CD8-positive, alpha-beta memory T cell (primary cell): ENCODE measurements around the gene MAGEA6. TPM values are rescaled to one million over a fixed set of nuclear protein-coding genes. Genes with fewer than 3 reads are reported as not detected.
"Not testable (repeated sequence)": the region's sequence is repeated elsewhere in the genome, so short reads cannot be mapped to it uniquely, and the experiment has no call there.

Experiments
- CTCF ChIA-PET: fragments of 350-600 bp; sonication (Branson Sonifier 250); formaldehyde crosslinking; loops from one replicate; lab custom pipeline; 2021; ENCODE audit warnings: antibody characterized with exemption; lab: Charles Lee
- POLR2A ChIA-PET: fragments of 350-600 bp; sonication (Branson Sonifier 250); formaldehyde crosslinking; loops from one replicate; lab custom pipeline; 2021; ENCODE audit warnings: antibody characterized with exemption; lab: Charles Lee
- DNase-seq, 5 donors: peaks; one replicate each; pipeline versions ENCODE4 v3.0.0 to v3.0.0-alpha.2; 2020 to 2022; ENCODE audit warnings: mixed read lengths in 1 of 5
- H3K27ac ChIP-seq: one replicate; pipeline ENCODE4 v1.7.0; 2013; ENCODE audit warnings: low read depth, mild to moderate bottlenecking, low read length, moderate library complexity
- H3K27me3 ChIP-seq: 2 replicates; pipeline ENCODE4 v1.7.0; 2013; ENCODE audit warnings: low read length, mild to moderate bottlenecking; ENCODE audit not compliant: insufficient read depth, poor library complexity, severe bottlenecking
- H3K36me3 ChIP-seq: 2 replicates; pipeline ENCODE4 v1.7.0; 2013; ENCODE audit warnings: mild to moderate bottlenecking, low read length, moderate library complexity; ENCODE audit not compliant: insufficient read depth
- H3K4me1 ChIP-seq: 2 replicates; pipeline ENCODE4 v1.7.0; 2013; ENCODE audit warnings: mild to moderate bottlenecking, low read length, moderate library complexity; ENCODE audit not compliant: insufficient read depth
- H3K4me3 ChIP-seq: 2 replicates; pipeline ENCODE4 v1.7.0; 2013; ENCODE audit warnings: mild to moderate bottlenecking, low read length
- H3K9me3 ChIP-seq: 2 replicates; pipeline ENCODE4 v1.7.0; 2013; ENCODE audit warnings: mild to moderate bottlenecking, low read length
- H3K27ac Mint-ChIP-seq, 8 donors: one replicate each; pipeline ENCODE4 v1.8.0; 2020 to 2021; ENCODE audit warnings: mixed read lengths in 8 of 8, mild to moderate bottlenecking in 6 of 8, inconsistent platforms in 3 of 8, moderate library complexity in 3 of 8
- H3K27me3 Mint-ChIP-seq, 2 donors: one replicate each; pipeline ENCODE4 v1.8.0; 2020 to 2021; ENCODE audit warnings: mixed read lengths in 2 of 2, mild to moderate bottlenecking in 1 of 2, moderate library complexity in 1 of 2
- H3K36me3 Mint-ChIP-seq, 3 donors: one replicate each; pipeline ENCODE4 v1.8.0; 2020 to 2021; ENCODE audit warnings: mixed read lengths in 3 of 3, inconsistent platforms in 1 of 3, mild to moderate bottlenecking in 1 of 3
- H3K4me1 Mint-ChIP-seq, 3 donors: one replicate each; pipeline ENCODE4 v1.8.0; 2020 to 2021; ENCODE audit warnings: mixed read lengths in 3 of 3, inconsistent platforms in 1 of 3, mild to moderate bottlenecking in 1 of 3
- H3K4me3 Mint-ChIP-seq, 7 donors: one replicate each; pipeline ENCODE4 v1.8.0; 2020 to 2021; ENCODE audit warnings: mixed read lengths in 7 of 7, mild to moderate bottlenecking in 6 of 7, moderate library complexity in 4 of 7, inconsistent platforms in 2 of 7
- H3K9me3 Mint-ChIP-seq, 5 donors: one replicate each; pipeline ENCODE4 v1.8.0; 2020 to 2022; ENCODE audit warnings: mixed read lengths in 5 of 5, mild to moderate bottlenecking in 3 of 5, moderate library complexity in 2 of 5, inconsistent platforms in 1 of 5
- polyA plus RNA-seq: library from polyadenylated mRNA; unstranded; fragments of 300-500 nt; fragmentation: Illumina TruSeq; gene quantifications from one replicate; pipeline ENCODE4 v1.2.3, GENCODE V29; 2021
- total RNA-seq, 2 experiments: library from RNA; stranded (reverse); gene quantifications; one replicate each; pipeline ENCODE4 v1.2.3, GENCODE V29; 2021

Gene MAGEA6, protein sequence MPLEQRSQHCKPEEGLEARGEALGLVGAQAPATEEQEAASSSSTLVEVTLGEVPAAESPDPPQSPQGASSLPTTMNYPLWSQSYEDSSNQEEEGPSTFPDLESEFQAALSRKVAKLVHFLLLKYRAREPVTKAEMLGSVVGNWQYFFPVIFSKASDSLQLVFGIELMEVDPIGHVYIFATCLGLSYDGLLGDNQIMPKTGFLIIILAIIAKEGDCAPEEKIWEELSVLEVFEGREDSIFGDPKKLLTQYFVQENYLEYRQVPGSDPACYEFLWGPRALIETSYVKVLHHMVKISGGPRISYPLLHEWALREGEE
- total RNA-seq = not detected
- polyA plus RNA-seq = not detected

DNA sequence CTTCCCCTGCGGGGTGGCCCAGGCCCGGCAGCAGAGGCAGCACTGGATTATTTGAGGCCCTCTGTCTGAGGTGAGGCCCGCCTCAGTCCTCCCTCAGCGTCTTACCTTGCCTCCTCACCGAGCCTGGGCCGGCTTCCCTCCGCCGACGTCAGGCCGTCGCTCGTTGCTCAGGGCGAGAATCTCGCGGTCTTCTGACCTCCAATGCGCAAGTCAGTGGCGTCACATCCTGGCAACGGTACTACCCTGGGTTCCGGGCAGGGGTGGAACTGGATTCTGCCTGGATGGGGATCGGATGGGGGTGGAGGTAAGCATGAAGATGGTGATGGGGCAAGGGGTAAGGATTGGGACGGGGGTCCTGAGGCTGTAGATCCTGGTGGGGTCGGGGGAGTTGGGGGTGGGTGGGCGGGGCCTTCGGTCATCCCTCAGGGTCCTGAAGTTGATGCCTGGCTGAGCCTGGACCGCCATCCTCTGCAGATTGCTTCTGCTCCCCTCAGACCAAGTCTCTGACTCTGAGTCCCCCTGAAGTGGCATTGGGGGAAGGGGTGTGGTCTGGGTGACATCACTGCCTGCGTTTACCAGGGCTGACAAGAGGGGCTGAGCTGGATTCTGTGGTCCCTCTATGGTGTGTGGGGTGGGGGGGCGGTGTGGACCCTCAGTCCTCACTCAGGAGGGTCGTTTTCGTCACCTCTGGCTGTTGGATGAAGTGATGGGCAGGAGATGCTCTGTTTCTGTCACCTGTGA, at the start of gene MAGEA6:
Gene MAGEA6 (minus strand): TSS at position 141 of the 741 bp plus-strand sequence. CDS start 2,039 bp downstream, outside the sequence.
- H3K27ac ChIP-seq, H3K27me3 ChIP-seq, H3K4me1 ChIP-seq, H3K4me1 Mint-ChIP-seq, H3K36me3 Mint-ChIP-seq, H3K27me3 Mint-ChIP-seq, H3K9me3 Mint-ChIP-seq, H3K9me3 ChIP-seq, POLR2A ChIA-PET, H3K36me3 ChIP-seq, H3K4me3 Mint-ChIP-seq, DNase-seq, H3K27ac Mint-ChIP-seq, CTCF ChIA-PET, H3K4me3 ChIP-seq: not testable (repeated sequence)

DNA sequence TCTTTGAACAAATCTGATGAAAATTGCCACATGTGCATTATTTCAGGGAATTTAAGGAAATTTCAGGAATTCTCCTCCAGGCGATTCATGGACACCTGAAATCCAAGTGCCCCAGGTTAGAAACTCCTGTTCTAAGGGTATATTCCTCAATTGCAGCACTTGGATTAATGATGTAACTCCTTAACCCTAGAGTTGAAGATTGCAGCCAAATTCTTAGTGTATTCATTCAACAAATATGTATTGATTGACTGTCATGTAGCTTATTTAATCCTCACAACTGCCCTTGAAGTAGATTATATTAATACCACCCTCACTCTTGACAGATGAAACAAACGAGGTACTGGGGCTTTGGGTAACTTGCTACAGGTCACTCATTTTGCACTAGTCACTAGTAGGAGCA, 49.8 kb upstream of the MAGEA6 start:
- no peak overlapping the region for H3K4me3 ChIP-seq
- H3K4me1 ChIP-seq = no peaks in the 10 kb centered on the region
- Mint-ChIP-seq H3K9me3 (no peaks in the 10 kb centered on the region), H3K27ac (no peak overlapping the region), H3K36me3 (no peaks in the 10 kb centered on the region), H3K4me3 (no peak overlapping the region), H3K4me1 (no peaks in the 10 kb centered on the region), H3K27me3 (peaks cover 17 to 19% of the 10 kb centered on the region in 2 donors)
- no peak overlapping the region for H3K27ac ChIP-seq
- no peaks in the 10 kb centered on the region for H3K36me3 ChIP-seq
- H3K27me3 ChIP-seq = no peaks in the 10 kb centered on the region
- DNase-seq = no peak
- ChIA-PET POLR2A (no interaction called here), CTCF (no interaction called here)
- no peaks in the 10 kb centered on the region for H3K9me3 ChIP-seq

GRCh38 chrX:152818356-152818755, 48.9 kb upstream of the MAGEA6 start:
- POLR2A ChIA-PET = no interaction called here
- Mint-ChIP-seq H3K36me3 (no peaks in the 10 kb centered on the region), H3K27ac (no peak overlapping the region), H3K27me3 (peaks cover 17 to 19% of the 10 kb centered on the region in 2 donors), H3K9me3 (no peaks in the 10 kb centered on the region), H3K4me1 (peaks cover 0 to 8% (median 0%) of the 10 kb centered on the region in 3 donors), H3K4me3 (no peak overlapping the region)
- Histone ChIP-seq H3K27ac (no peak overlapping the region), H3K36me3 (no peaks in the 10 kb centered on the region), H3K4me3 (no peak overlapping the region), H3K27me3 (no peaks in the 10 kb centered on the region), H3K9me3 (no peaks in the 10 kb centered on the region), H3K4me1 (no peaks in the 10 kb centered on the region)
- no peak for DNase-seq
- CTCF ChIA-PET = no interaction called here

- DNase-seq = no peak
- no peaks in the 10 kb centered on the region for H3K36me3 ChIP-seq
- Mint-ChIP-seq H3K27ac (no peak overlapping the region), H3K4me3 (no peak overlapping the region), H3K4me1 (peaks cover 0 to 13% (median 4%) of the 10 kb centered on the region in 3 donors), H3K9me3 (no peaks in the 10 kb centered on the region), H3K36me3 (no peaks in the 10 kb centered on the region), H3K27me3 (peaks cover 14 to 19% of the 10 kb centered on the region in 2 donors)
- H3K9me3 ChIP-seq = no peaks in the 10 kb centered on the region
- ChIA-PET POLR2A (no interaction called here), CTCF (no interaction called here)
- no peak overlapping the region for H3K4me3 ChIP-seq
- no peaks in the 10 kb centered on the region for H3K4me1 ChIP-seq
- H3K27me3 ChIP-seq = no peaks in the 10 kb centered on the region
- no peak overlapping the region for H3K27ac ChIP-seq
These were observed 47.7 kb upstream of the MAGEA6 start for GRCh38 chrX:152817078-152817764.

DNA sequence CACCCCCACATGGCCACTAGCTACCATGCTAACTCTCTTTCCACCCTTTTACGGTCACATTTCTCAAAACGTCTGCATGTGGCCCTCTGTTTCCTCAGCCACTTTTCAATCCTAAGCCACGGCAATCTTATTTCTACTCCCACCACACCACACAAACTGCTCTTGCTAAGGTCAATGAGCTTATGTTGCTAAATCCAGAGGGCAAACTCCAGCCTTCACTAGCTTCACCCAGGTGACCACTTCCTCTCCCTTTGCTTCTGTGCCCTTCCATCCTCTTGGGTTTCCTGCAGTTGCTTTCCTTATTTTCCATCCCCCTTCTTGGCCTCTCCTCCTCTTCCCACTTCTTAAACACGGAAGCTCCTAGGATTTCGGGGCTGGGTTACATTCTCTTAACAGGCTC, 44.6 kb upstream of the MAGEA6 start:
- H3K36me3 ChIP-seq = no peaks in the 10 kb centered on the region
- Mint-ChIP-seq H3K4me1 (peaks cover 0 to 13% (median 4%) of the 10 kb centered on the region in 3 donors), H3K27ac (no peak overlapping the region), H3K9me3 (no peaks in the 10 kb centered on the region), H3K27me3 (peaks cover 4 to 16% of the 10 kb centered on the region in 2 donors), H3K4me3 (no peak overlapping the region), H3K36me3 (no peaks in the 10 kb centered on the region)
- H3K9me3 ChIP-seq = no peaks in the 10 kb centered on the region
- no peak overlapping the region for H3K4me3 ChIP-seq
- no peaks in the 10 kb centered on the region for H3K4me1 ChIP-seq
- ChIA-PET POLR2A (no interaction called here), CTCF (no interaction called here)
- no peak for DNase-seq
- H3K27ac ChIP-seq = no peak overlapping the region
- H3K27me3 ChIP-seq = no peaks in the 10 kb centered on the region

DNA sequence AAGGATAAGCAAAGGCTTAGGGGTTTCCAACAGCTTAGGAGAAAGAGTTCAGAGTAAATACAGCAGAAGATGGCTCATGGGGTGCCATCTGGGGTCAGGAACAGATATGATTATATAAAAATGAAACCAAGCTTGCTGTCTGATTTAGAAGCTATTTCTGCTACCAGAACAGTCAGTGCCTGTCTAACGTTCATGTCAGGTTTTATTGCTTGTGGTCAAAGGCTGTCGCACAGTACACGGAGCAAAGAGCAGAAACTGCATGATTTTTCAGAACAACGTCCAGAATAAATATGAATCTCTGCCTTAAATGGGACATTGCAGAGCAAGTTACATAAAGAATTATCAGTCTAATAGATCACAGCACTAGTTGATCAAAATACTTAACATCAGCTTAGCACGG, 43.7 kb upstream of the MAGEA6 start:
- Histone ChIP-seq H3K9me3 (no peaks in the 10 kb centered on the region), H3K4me3 (no peak overlapping the region), H3K4me1 (no peaks in the 10 kb centered on the region), H3K36me3 (no peaks in the 10 kb centered on the region), H3K27ac (no peak overlapping the region), H3K27me3 (no peaks in the 10 kb centered on the region)
- Mint-ChIP-seq H3K27ac (no peak overlapping the region), H3K4me1 (peaks cover 0 to 13% (median 4%) of the 10 kb centered on the region in 3 donors), H3K27me3 (peaks cover 4 to 19% of the 10 kb centered on the region in 2 donors), H3K9me3 (no peaks in the 10 kb centered on the region), H3K4me3 (peak overlapping the region in 1 of 7 donors; percentile 45), H3K36me3 (no peaks in the 10 kb centered on the region)
- ChIA-PET POLR2A (no interaction called here), CTCF (no interaction called here)
- no peak for DNase-seq

DNA sequence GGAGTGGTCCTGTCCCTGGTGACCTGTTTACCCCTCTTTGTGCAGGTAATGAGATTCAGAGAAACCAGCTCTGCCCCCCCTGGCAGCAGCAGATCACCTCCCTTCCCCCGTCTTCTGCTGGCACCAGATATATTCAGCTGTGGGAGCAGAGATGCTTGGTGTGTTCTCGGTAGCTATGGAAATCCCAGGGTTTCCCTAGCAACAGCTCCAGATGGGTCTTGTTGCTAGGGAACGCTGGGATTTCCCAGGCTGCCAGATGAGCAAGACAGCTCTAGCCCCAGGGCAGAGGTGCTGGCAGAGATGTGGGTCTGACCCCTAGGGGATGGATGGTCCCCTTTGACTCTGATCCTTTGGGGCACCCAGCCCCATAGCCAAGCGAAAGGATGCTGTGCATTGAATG, 40.9 kb upstream of the MAGEA6 start:
- CTCF ChIA-PET = no interaction called here
- no peaks in the 10 kb centered on the region for H3K36me3 ChIP-seq
- no peak overlapping the region for H3K27ac Mint-ChIP-seq
- H3K4me3 Mint-ChIP-seq = no peak overlapping the region
- H3K4me1 Mint-ChIP-seq = peaks cover 0 to 13% (median 4%) of the 10 kb centered on the region in 3 donors
- no peaks in the 10 kb centered on the region for H3K27me3 ChIP-seq
- no peak for DNase-seq
- no peaks in the 10 kb centered on the region for H3K4me1 ChIP-seq
- H3K36me3 Mint-ChIP-seq = no peaks in the 10 kb centered on the region
- H3K27me3 Mint-ChIP-seq = peaks cover 5 to 15% of the 10 kb centered on the region in 2 donors
- no peak overlapping the region for H3K4me3 ChIP-seq
- no peaks in the 10 kb centered on the region for H3K9me3 ChIP-seq
- no peaks in the 10 kb centered on the region for H3K9me3 Mint-ChIP-seq
- POLR2A ChIA-PET = no interaction called here
- no peak overlapping the region for H3K27ac ChIP-seq

DNA sequence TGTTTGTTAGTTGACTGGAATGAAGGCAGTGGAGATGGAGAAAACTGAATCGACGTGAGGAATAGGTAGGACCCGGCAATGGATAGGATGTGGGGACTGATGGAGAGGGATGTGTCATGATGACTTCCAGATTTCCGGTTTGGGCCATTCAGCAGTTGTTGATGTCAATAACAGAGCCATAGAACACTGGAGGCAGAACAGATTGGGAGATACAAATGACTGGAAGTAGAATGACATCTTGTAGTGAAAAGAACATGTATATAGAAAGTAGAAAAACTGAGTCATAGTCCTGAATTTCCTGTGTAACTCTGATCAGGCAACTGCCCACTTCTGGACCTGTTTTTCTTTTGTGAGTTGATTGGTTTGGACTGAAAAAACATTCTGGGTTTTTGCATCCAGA, 36.5 kb upstream of the MAGEA6 start:
- no peak overlapping the region for H3K4me3 ChIP-seq
- POLR2A ChIA-PET = no interaction called here
- Mint-ChIP-seq H3K27ac (no peak overlapping the region), H3K27me3 (peaks cover 24% of the 10 kb centered on the region in 2 donors), H3K9me3 (no peaks in the 10 kb centered on the region), H3K4me1 (no peaks in the 10 kb centered on the region), H3K4me3 (no peak overlapping the region), H3K36me3 (no peaks in the 10 kb centered on the region)
- H3K36me3 ChIP-seq = no peaks in the 10 kb centered on the region
- no peaks in the 10 kb centered on the region for H3K27me3 ChIP-seq
- no peak overlapping the region for H3K27ac ChIP-seq
- CTCF ChIA-PET = no interaction called here
- H3K9me3 ChIP-seq = no peaks in the 10 kb centered on the region
- H3K4me1 ChIP-seq = no peaks in the 10 kb centered on the region
- no peak for DNase-seq
